HG03342 (cell line): ENCODE results near the gene ARHGAP15.

Experiments used
- ATAC-seq: cut with Tn5 transposase; IDR thresholded peaks from one replicate; pipeline ENCODE4 v1.9.1; 2021; ENCODE audit warnings: mild to moderate bottlenecking, moderate library complexity; ENCODE audit not compliant: unreplicated experiment

The ARHGAP15 gene

GRCh38 chr2:143732076-143732475 is 602.9 kb downstream of the ARHGAP15 start:
- ATAC-seq: no peak

GRCh38 chr2:143732871-143733270 is 603.7 kb downstream of the ARHGAP15 start:
- no peak for ATAC-seq

GRCh38 chr2:143734507-143734906 is 605.3 kb downstream of the ARHGAP15 start:
- ATAC-seq: no peak

GRCh38 chr2:143736904-143737303 is 607.7 kb downstream of the ARHGAP15 start:
- ATAC-seq: no peak

GRCh38 chr2:143740431-143740830 is 611.2 kb downstream of the ARHGAP15 start:
- no peak for ATAC-seq

- ATAC-seq: no peak
Observed at GRCh38 chr2:143741205-143741604, 612.0 kb downstream of the ARHGAP15 start.

- ATAC-seq: no peak
Observed at GRCh38 chr2:143742581-143742980, 613.4 kb downstream of the ARHGAP15 start.

- ATAC-seq: no peak
Observed at GRCh38 chr2:143744114-143744513, 614.9 kb downstream of the ARHGAP15 start.

- no peak for ATAC-seq
Observed at GRCh38 chr2:143745060-143745459, 615.8 kb downstream of the ARHGAP15 start.

GRCh38 chr2:143754742-143755141 is 625.5 kb downstream of the ARHGAP15 start:
- no peak for ATAC-seq

- ATAC-seq: no peak
Observed at GRCh38 chr2:143758629-143759330, 629.6 kb downstream of the ARHGAP15 start.

GRCh38 chr2:143759455-143759854 is 630.2 kb downstream of the ARHGAP15 start:
- ATAC-seq: no peak

GRCh38 chr2:143762176-143762928 is 633.1 kb downstream of the ARHGAP15 start:
- no peak for ATAC-seq

GRCh38 chr2:143764261-143764660 is 635.0 kb downstream of the ARHGAP15 start:
- no peak for ATAC-seq

- ATAC-seq: no peak
Observed at GRCh38 chr2:143764706-143765105, 635.5 kb downstream of the ARHGAP15 start.

GRCh38 chr2:143768991-143769390 is 639.8 kb downstream of the ARHGAP15 start:
- no peak for ATAC-seq

- no peak for ATAC-seq
Observed at GRCh38 chr2:143771939-143772338, 642.7 kb downstream of the ARHGAP15 start.

- ATAC-seq: no peak
Observed at GRCh38 chr2:143776526-143777297, 647.5 kb downstream of the ARHGAP15 start.

- ATAC-seq: no peak
Observed at GRCh38 chr2:143779021-143779420, 649.8 kb downstream of the ARHGAP15 start.

GRCh38 chr2:143786026-143786765 is 657.0 kb downstream of the ARHGAP15 start:
- no peak for ATAC-seq

GRCh38 chr2:143787674-143788073 is 658.5 kb downstream of the ARHGAP15 start:
- no peak for ATAC-seq
